SW 1271 (cell line): ENCODE measurements around the gene CAMSAP3.

Source experiments
- DNase-seq, 2 experiments: peaks; one replicate each; lab custom pipeline; 2025; lab: John Stamatoyannopoulos, UW

The CAMSAP3 gene

GRCh38 chr19:7652061-7652641, 56.5 kb downstream of the CAMSAP3 start:
- peak in 1 of 2 experiments; percentile 59 for DNase-seq

- DNase-seq, result no peak
Measured at GRCh38 chr19:7654401-7654800, 58.7 kb downstream of the CAMSAP3 start.

DNA sequence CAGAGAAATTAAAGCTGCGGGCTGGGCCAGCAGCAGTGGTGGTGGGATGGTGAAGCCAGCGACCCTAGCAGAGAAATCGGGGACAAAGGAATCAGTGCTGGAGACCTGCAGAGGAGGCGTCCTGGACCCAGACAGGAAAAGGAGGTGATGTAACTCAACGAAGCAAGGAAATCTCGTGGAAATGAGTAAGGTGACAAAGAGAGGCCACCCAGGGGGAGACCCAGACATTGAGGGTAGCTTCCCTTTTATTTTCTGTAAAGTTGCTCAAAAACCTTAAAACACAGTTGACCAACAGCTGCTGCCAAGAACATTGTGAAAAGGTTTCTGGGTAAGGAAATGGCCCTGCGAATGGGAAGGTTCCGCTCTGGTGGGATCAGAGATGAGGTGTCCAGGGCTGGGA, 59.9 kb downstream of the CAMSAP3 start:
- DNase-seq, result no peak

- DNase-seq, result no peak
Measured at GRCh38 chr19:7657131-7657751, 61.6 kb downstream of the CAMSAP3 start.

- no peak for DNase-seq
Measured at GRCh38 chr19:7658219-7658686, 62.6 kb downstream of the CAMSAP3 start.

DNA sequence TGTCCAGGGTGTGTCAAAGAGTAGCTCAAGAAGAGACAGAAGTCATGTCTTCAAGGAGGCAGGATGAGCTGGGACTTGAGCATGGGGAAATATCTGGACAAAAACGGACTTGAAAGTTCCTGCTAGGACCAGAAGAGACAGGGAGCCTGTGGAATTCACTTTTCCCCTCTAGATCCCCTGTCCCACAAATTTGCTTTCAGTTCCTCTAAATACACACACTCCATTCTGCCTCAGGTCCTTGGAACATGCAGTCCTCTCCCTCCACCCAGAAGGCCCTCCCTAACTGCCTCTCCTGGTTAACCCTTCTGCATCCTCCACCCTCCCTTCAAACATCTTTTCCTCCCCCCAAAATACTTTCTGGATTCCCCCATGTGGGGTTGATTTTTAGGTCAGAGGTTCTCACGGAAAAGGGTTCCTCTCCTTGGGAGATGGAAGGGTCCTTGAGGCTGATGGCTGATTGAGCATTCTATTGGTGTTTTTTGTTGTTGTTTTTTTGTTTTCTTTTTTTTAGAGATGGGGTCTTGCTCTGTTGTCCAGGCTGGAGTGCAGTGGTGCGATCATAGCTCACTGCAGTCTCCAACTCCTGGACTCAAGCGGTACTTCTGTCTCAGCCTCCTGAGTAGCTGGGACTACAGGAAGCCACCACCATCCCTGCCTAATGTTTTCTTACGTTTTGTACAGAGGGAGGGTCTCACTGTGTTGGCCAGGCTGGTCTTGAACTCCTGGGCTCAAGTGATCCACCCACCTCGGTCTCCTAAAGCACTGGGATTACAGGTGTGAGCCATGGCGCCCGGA, 66.3 kb downstream of the CAMSAP3 start:
- DNase-seq, result no peak

DNA sequence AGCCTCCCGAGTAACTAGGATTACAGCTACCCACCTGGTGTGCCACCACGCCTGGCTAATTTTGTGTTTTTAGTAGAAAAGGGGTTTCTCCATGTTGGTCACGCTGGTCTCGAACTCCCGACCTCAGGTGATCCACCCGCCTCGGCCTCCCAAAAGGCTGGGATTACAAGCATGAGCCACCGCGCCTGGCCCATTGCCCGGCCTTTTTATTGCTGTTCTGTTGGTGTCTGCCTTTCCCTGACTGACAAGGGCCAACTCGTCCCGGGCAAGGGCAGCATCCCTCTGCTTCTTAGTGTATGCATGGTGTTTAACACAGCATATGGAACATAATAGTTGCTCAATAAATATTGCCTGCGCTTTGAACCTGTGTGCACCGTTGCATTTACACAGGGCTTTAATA, 67.0 kb downstream of the CAMSAP3 start:
- DNase-seq, result no peak

DNA sequence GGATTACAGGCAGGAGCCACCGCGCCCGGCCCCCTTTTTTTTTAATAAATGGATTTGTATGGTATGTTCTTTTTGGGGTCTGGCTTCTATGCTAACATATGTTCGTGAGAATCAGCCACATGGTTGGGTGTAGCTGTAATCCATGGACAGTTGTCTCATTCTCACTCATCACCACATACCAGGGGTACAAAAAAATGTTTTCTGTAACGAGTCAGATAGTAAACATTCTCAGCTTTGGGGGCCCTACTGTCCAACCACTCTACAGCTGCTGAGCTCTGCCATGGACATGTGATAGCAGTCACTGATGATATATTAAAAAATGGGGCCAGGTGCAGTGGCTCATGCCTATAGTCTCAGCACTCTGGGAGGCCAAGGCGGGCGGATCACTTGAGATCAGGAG, 68.0 kb downstream of the CAMSAP3 start:
- no peak for DNase-seq

- DNase-seq, result no peak
Measured at GRCh38 chr19:7665076-7665475, 69.4 kb downstream of the CAMSAP3 start.
